T47D (cell line): ENCODE measurements around the gene MPDU1.

Source experiments
- DNase-seq, 2 experiments: peaks; one replicate each; pipeline versions ENCODE4 v3.0.0 to v3.0.0-alpha.2; 2011 to 2012; ENCODE audit warnings: low read depth in 1 of 2, low spot score in 1 of 2
- JUND ChIP-seq: IDR thresholded peaks from 2 replicates; pipeline ENCODE4 v1.6.1; 2012; ENCODE audit warnings: low read depth
- in situ Hi-C: cut with HindIII; loops from 2 replicates; pipeline ENCODE4 v1.10.0; 2016; ENCODE audit warnings: low sequenced_read_pairs, low pct_unique_long_range_greater_than_20kb

The MPDU1 gene

DNA sequence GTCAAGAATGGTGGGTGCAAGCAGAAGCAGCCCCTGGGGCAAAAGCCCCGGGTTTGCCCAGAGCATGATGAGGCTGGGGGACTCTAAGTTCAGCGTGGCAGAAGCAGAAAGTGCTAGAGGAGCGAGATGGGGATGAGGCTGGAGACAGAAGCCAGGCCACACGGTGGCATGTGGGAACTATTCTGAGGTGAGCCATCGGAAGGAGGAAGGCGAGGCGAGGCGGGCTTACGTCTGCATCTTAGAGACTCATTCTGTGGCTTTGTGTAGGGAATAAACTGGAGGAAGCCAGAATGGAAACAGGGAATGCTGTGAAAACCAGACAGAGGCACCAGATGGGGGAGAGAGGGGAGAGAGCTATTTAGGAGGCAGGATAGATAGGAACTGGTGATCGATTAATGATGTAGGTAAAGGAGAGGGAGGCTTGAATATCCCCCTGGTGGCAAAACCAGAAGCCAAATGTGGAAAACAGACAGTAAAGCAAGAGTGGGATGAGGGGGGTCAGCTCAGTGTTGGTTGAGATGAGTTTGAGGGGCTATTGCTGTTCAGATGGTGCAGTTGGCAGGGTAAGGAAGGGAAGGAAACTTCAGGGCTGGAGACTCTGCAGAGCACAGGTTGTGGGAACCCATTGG lies 28.2 kb upstream of the MPDU1 start:
- in situ Hi-C loops, result no loop called here
- TF ChIP-seq JUND, result no peak
- DNase-seq, result no peak

DNA sequence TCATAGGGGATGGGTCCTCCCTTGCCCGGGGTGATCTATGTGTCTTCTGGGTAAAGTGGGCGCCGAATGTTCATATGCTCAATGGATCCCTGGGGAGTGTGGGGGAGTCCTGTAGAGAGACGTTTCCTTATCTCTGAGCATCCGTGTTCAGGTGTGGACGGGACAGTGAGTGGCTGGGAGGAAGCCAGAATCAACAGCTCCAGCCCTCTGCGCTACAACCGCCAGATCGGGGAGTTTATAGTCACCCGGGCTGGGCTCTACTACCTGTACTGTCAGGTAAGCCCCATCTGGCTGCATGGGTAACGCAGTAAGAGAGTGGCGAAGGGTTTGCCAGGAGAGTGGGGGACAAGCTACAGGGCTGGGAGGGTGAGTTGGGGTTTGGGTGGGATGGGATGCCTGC lies 27.0 kb upstream of the MPDU1 start:
- in situ Hi-C loops, result no loop called here
- DNase-seq, result no peak
- TF ChIP-seq JUND, result no peak

DNA sequence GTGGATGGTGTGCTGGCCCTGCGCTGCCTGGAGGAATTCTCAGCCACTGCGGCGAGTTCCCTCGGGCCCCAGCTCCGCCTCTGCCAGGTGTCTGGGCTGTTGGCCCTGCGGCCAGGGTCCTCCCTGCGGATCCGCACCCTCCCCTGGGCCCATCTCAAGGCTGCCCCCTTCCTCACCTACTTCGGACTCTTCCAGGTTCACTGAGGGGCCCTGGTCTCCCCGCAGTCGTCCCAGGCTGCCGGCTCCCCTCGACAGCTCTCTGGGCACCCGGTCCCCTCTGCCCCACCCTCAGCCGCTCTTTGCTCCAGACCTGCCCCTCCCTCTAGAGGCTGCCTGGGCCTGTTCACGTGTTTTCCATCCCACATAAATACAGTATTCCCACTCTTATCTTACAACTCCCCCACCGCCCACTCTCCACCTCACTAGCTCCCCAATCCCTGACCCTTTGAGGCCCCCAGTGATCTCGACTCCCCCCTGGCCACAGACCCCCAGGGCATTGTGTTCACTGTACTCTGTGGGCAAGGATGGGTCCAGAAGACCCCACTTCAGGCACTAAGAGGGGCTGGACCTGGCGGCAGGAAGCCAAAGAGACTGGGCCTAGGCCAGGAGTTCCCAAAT lies 26.4 kb upstream of the MPDU1 start:
- no peak for TF ChIP-seq JUND
- DNase-seq, result no peak
- in situ Hi-C loops, result no loop called here

- peak; percentile 50 to 92 for DNase-seq
- in situ Hi-C loops, result no loop called here
- no peak for TF ChIP-seq JUND
Observed at GRCh38 chr17:7557775-7558543, 25.7 kb upstream of the MPDU1 start.

DNA sequence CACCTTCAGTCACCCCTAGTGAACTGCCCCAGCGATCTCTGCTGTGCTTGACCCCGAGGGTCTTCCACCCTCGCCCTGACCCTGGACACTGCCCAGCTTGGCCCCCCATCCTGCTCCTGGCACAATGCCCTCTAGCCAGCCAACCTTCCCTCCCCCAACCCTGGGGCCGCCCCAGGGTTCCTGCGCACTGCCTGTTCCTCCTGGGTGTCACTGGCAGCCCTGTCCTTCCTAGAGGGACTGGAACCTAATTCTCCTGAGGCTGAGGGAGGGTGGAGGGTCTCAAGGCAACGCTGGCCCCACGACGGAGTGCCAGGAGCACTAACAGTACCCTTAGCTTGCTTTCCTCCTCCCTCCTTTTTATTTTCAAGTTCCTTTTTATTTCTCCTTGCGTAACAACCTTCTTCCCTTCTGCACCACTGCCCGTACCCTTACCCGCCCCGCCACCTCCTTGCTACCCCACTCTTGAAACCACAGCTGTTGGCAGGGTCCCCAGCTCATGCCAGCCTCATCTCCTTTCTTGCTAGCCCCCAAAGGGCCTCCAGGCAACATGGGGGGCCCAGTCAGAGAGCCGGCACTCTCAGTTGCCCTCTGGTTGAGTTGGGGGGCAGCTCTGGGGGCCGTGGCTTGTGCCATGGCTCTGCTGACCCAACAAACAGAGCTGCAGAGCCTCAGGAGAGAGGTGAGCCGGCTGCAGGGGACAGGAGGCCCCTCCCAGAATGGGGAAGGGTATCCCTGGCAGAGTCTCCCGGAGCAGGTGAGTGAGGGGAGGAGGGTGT lies 24.9 kb upstream of the MPDU1 start, which contains the start of gene TNFSF13:
TNFSF13 (plus strand) TSS at position 207 of the 776 bp plus-strand sequence; CDS start at position 497, 290 bp downstream.
- no peak for TF ChIP-seq JUND
- DNase-seq, result peak in 1 of 2 experiments; percentile 51
- in situ Hi-C loops, result no loop called here

- DNase-seq, result no peak
- in situ Hi-C loops, result no loop called here
- TF ChIP-seq JUND, result no peak
Observed at GRCh38 chr17:7559320-7560171, 24.1 kb upstream of the MPDU1 start.

DNA sequence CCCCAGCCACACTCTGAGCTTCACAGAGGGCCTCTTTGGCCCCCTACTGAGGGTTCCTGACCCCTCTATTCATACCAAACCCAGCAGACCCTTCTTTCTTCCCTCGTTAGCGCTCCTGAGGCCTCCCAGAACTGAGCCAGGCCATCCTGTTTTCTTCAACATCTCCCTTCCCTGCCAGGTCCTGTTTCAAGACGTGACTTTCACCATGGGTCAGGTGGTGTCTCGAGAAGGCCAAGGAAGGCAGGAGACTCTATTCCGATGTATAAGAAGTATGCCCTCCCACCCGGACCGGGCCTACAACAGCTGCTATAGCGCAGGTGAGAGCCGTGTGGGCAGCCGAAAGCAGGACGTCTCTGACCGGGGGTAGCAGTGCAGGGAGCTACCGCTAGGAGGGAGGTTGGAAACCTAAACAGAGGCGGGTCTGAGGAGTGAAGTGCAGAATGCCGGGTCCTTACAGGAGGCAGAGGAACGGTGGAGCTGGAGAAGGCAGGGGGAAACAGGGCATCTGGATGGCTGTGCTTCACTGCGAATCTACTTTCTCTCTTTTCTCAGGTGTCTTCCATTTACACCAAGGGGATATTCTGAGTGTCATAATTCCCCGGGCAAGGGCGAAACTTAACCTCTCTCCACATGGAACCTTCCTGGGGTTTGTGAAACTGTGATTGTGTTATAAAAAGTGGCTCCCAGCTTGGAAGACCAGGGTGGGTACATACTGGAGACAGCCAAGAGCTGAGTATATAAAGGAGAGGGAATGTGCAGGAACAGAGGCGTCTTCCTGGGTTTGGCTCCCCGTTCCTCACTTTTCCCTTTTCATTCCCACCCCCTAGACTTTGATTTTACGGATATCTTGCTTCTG lies 23.3 kb upstream of the MPDU1 start:
- in situ Hi-C loops, result no loop called here
- DNase-seq, result peak in 1 of 2 experiments; percentile 80
- TF ChIP-seq JUND, result no peak

- peak; percentile 71 to 85 for DNase-seq
- in situ Hi-C loops, result no loop called here
- no peak for TF ChIP-seq JUND
Observed at GRCh38 chr17:7561028-7561575, 22.6 kb upstream of the MPDU1 start.

- in situ Hi-C loops, result no loop called here
- TF ChIP-seq JUND, result no peak
- DNase-seq, result peak; percentile 88 to 89
Observed at GRCh38 chr17:7561589-7562207, 22.0 kb upstream of the MPDU1 start, which contains the start of gene SENP3. Gene SENP3 (plus strand): TSS chr17:7561919. CDS start chr17:7563077, 1,158 bp downstream.

DNA sequence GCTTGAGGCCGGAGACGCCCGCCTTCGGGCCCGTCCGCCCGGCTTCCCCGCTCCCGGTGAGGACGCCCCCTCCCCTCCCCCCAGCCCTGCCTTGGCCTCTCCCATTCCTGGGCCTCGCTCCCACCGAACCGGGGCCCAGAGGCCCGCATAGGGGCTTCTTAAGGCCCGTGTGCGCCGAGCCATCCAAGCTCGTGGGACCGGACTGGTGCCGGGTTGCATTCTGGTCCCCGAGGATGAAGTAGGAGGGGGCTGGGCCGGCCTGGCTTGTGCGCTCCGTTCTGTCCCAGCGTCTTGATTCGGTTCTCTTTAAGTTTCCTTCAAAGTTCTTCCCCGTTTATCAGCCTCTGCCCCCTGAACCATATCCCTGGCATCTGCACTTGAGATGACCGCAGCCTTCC lies 21.4 kb upstream of the MPDU1 start:
- in situ Hi-C loops, result no loop called here
- no peak for DNase-seq
- no peak for TF ChIP-seq JUND
